ENCODE data around the gene GABBR1.
"Not testable (repeated sequence)": the region's sequence is repeated elsewhere in the genome, so short reads cannot be mapped to it uniquely, and the experiment has no call there.

The GABBR1 gene
- 12.3 to 19.1 reads per million in 2 donors for total RNA-seq

GRCh38 chr6:29632789-29633533, at the start of gene GABBR1:
Gene GABBR1, minus strand, starts transcription at chr6:29633183. Its CDS starts 798 bp downstream, at chr6:29632385.
- peak; percentile 44 for DNase-seq

GRCh38 chr6:29681811-29682210, 48.8 kb upstream of the GABBR1 start:
- DNase-seq = no peak

- no peak for DNase-seq
Observed at GRCh38 chr6:29680904-29681303, 47.9 kb upstream of the GABBR1 start, which contains the start of gene ZFP57. Gene ZFP57, minus strand, starts transcription at chr6:29681152. Its CDS starts 4,149 bp downstream, at chr6:29677003.

- no peak for DNase-seq
Observed at GRCh38 chr6:29680416-29680815, 47.4 kb upstream of the GABBR1 start.

- DNase-seq = no peak
Observed at GRCh38 chr6:29679962-29680361, 47.0 kb upstream of the GABBR1 start.

GRCh38 chr6:29678114-29678513, 45.1 kb upstream of the GABBR1 start:
- DNase-seq = no peak

- no peak for DNase-seq
Observed at GRCh38 chr6:29676981-29677601, 44.1 kb upstream of the GABBR1 start.

GRCh38 chr6:29675561-29675960, 42.6 kb upstream of the GABBR1 start:
- no peak for DNase-seq

- no peak for DNase-seq
Observed at GRCh38 chr6:29674008-29674407, 41.0 kb upstream of the GABBR1 start.

GRCh38 chr6:29673161-29673560, 40.2 kb upstream of the GABBR1 start:
- DNase-seq = no peak

GRCh38 chr6:29672116-29672515, 39.1 kb upstream of the GABBR1 start:
- not testable (repeated sequence) for DNase-seq

GRCh38 chr6:29671026-29671425, 38.0 kb upstream of the GABBR1 start:
- DNase-seq = no peak

- DNase-seq = no peak
Observed at GRCh38 chr6:29667158-29667557, 34.2 kb upstream of the GABBR1 start.

- no peak for DNase-seq
Observed at GRCh38 chr6:29666826-29667130, 33.8 kb upstream of the GABBR1 start.

- DNase-seq = no peak
Observed at GRCh38 chr6:29665942-29666825, 33.2 kb upstream of the GABBR1 start.

GRCh38 chr6:29663300-29664042, 30.5 kb upstream of the GABBR1 start:
- DNase-seq = no peak

GRCh38 chr6:29661502-29662141, 28.6 kb upstream of the GABBR1 start:
- DNase-seq = not testable (repeated sequence)

GRCh38 chr6:29661071-29661470, 28.1 kb upstream of the GABBR1 start:
- no peak for DNase-seq

- DNase-seq = no peak
Observed at GRCh38 chr6:29656798-29657197, 23.8 kb upstream of the GABBR1 start, which contains the start of gene MOG. Gene MOG, plus strand, starts transcription at chr6:29657092. Its CDS starts 118 bp downstream, at chr6:29657210.

- DNase-seq = no peak
Observed at GRCh38 chr6:29656157-29656556, 23.2 kb upstream of the GABBR1 start.

GRCh38 chr6:29655658-29656057, 22.7 kb upstream of the GABBR1 start:
- no peak for DNase-seq

GRCh38 chr6:29653452-29654038, 20.6 kb upstream of the GABBR1 start:
- no peak for DNase-seq

Data from activated gamma-delta T cell (primary cell).